Large intestine (tissue), 3 donors: Measurements from ENCODE around the gene GMNC. TPM values are rescaled to one million over a fixed set of nuclear protein-coding genes. Genes with fewer than 3 reads are reported as not detected.

ENCODE experiments used
- DNase-seq, 2 donors: peaks; one replicate each; pipeline versions ENCODE4 v3.0.0 to v3.0.0-alpha.2; 2013
- H3K27ac ChIP-seq: one replicate; pipeline ENCODE4 v1.5.1; 2013; ENCODE audit warnings: low read length
- H3K27me3 ChIP-seq: 2 replicates; pipeline ENCODE4 v1.6.1; 2013; ENCODE audit warnings: low read length; ENCODE audit not compliant: control insufficient read depth, insufficient read depth
- H3K36me3 ChIP-seq: 2 replicates; pipeline ENCODE4 v1.6.1; 2013; ENCODE audit warnings: low read length; ENCODE audit not compliant: control insufficient read depth, insufficient read depth
- H3K4me1 ChIP-seq: one replicate; pipeline ENCODE4 v1.6.1; 2013; ENCODE audit warnings: low read length; ENCODE audit not compliant: control insufficient read depth, insufficient read depth
- H3K4me3 ChIP-seq: one replicate; pipeline ENCODE4 v1.5.1; 2013; ENCODE audit warnings: low read length
- H3K9me3 ChIP-seq: one replicate; pipeline ENCODE4 v1.6.1; 2013; ENCODE audit warnings: mild to moderate bottlenecking, low read depth, low read length, moderate library complexity; ENCODE audit not compliant: control insufficient read depth
- WGBS: methylation state at CpG from one replicate; pipeline ENCODE4 v1.1.5; 2013; ENCODE audit warnings: low lambda C conversion rate; ENCODE audit not compliant: insufficient coverage; 5-methylcytosine and 5-hydroxymethylcytosine counted together
- polyA plus RNA-seq: library from polyadenylated mRNA; unstranded; fragments of 120-200 nt; gene quantifications from one replicate; pipeline ENCODE4 v1.2.1, GENCODE V29; 2013

The GMNC gene
- polyA plus RNA-seq, 1 donor, result 0.22 TPM

DNA sequence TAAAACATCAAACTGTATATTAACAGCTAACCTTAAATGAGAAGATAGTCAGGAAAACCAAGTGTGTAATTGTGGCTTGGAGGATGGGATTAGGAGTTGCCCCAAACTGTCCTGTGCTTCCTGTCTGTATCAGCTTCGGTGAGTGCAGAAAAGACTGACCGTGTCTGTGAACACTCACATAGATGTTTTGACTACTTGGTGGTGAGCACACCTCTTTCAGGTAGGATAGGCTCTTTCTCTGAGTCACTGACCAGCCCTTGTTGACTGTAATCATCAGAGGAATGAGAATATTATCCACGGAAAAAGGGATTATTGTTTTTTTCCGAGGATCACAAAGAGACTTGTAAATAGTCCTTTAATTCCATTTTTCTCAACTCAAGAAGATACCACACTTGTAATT lies 51.5 kb downstream of the GMNC start:
- WGBS, result no CpG with 5 or more reads among the region's 4 CpGs
- Histone ChIP-seq H3K9me3 (no peaks in the 10 kb centered on the region), H3K4me3 (no peak overlapping the region), H3K4me1 (no peaks in the 10 kb centered on the region), H3K27ac (no peak overlapping the region), H3K27me3 (no peaks in the 10 kb centered on the region), H3K36me3 (no peaks in the 10 kb centered on the region)
- no peak for DNase-seq

DNA sequence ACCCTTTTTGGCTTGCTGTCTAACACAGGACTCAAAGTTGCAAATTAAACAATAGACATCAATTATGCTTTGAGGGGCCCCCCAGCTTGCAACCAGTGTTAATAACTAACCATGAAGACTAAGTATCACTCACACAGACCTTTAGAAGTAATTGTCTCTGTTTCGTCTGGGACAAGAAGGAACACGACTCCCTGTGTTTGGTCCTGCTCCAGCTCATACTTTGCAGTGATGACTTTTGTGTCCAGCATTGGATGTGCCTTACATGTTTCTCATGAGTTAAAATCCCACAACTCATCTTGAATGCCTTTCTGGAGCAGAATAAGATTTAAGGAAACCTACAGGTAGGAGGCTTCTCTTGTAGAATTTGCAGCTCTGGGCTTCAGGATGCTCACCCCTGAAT lies 53.1 kb downstream of the GMNC start:
- no peaks in the 10 kb centered on the region for H3K27me3 ChIP-seq
- H3K27ac ChIP-seq, result no peak overlapping the region
- H3K9me3 ChIP-seq, result no peaks in the 10 kb centered on the region
- no CpG with 5 or more reads among the region's 2 CpGs for WGBS
- no peaks in the 10 kb centered on the region for H3K36me3 ChIP-seq
- no peak overlapping the region for H3K4me3 ChIP-seq
- no peak for DNase-seq
- H3K4me1 ChIP-seq, result no peaks in the 10 kb centered on the region

DNA sequence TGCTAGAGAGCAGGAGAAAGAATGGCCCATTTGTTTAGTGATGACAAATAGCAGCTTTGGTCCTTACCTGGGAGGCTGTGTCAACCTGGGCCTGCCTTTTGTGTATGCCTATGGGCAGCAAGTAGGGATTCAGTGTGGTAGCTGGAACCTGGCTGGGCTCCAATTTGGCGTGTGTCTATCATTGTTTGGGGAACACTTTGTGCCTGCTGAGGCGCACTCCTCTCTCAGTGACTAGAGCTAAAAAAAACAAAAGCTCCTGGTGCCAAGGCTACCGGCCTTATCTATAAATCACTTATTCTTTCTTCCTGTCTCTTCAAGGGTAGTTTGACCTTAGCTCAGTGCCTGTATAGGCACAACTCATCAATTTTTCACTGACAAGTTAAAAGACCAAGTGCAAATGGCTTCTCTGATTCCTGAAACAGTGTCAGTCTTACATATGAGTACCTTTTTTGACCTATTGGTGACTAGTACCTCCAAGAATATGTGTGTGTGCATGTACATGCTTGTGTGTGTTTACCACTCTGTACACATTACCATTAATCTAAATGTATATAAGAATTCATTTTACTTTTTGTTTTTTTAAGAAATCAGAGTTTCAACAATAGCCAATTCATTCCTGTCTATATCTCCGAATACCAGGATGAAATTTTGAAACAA lies 54.6 kb downstream of the GMNC start:
- no peak for DNase-seq
- H3K27me3 ChIP-seq, result no peaks in the 10 kb centered on the region
- no peak overlapping the region for H3K27ac ChIP-seq
- no peaks in the 10 kb centered on the region for H3K4me1 ChIP-seq
- H3K9me3 ChIP-seq, result no peaks in the 10 kb centered on the region
- H3K4me3 ChIP-seq, result no peak overlapping the region
- WGBS, result 92% methylated on average over 1 of the region's 4 CpGs
- no peaks in the 10 kb centered on the region for H3K36me3 ChIP-seq
